ENCODE results near the gene ATP6V1E1. TPM values are rescaled to one million over a fixed set of nuclear protein-coding genes. Genes with fewer than 3 reads are reported as not detected.
"Not testable (repeated sequence)": the region's sequence is repeated elsewhere in the genome, so short reads cannot be mapped to it uniquely, and the experiment has no call there.

The ATP6V1E1 gene
- total RNA-seq, 6 donors from 2014 or later, result 63.5 to 153 (median 130) TPM

DNA sequence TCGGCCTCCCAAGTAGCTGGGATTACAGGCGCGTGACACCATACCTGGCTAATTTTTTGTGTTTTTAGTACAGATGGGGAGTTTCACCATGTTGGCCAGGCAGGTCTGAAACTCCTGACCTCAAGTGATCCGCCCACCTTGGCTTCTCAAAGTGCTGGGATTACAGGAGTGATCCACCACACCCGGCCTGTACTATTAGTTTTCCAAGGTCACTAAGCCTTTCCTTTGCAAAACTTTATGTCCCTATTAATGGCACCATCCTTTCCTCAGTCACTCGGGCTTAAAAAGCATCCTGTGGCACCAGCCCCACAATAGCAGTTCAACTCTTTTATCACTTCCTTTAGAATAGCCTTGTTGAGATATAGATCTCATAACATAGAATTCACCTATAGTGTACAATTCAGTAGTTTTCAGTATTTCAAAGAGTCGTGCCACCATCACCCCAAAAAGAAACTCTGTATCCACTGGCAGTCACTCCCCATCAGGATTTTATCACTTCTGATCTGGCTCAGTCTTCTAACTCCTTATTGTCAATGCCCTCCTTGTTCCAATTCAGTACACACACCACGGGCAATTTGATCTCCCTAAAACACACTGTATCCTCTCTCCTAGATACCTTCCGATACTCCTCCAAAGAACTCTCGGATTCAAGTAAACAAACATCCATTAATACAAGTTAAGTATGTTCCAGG, 9.1 kb upstream of the ATP6V1E1 start:
- WGBS, 2 donors, result 49 to 52% methylated on average over 10 of the region's 10 CpGs
- no peak for TF ChIP-seq POLR2A (IDR thresholded peaks at IDR 0.05)
- TF ChIP-seq, protein P1, sequence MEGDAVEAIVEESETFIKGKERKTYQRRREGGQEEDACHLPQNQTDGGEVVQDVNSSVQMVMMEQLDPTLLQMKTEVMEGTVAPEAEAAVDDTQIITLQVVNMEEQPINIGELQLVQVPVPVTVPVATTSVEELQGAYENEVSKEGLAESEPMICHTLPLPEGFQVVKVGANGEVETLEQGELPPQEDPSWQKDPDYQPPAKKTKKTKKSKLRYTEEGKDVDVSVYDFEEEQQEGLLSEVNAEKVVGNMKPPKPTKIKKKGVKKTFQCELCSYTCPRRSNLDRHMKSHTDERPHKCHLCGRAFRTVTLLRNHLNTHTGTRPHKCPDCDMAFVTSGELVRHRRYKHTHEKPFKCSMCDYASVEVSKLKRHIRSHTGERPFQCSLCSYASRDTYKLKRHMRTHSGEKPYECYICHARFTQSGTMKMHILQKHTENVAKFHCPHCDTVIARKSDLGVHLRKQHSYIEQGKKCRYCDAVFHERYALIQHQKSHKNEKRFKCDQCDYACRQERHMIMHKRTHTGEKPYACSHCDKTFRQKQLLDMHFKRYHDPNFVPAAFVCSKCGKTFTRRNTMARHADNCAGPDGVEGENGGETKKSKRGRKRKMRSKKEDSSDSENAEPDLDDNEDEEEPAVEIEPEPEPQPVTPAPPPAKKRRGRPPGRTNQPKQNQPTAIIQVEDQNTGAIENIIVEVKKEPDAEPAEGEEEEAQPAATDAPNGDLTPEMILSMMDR (IDR thresholded peaks at IDR 0.05), result no peak
- no peak for TF ChIP-seq EP300 (IDR thresholded peaks at IDR 0.05)
- TF ChIP-seq POLR2AphosphoS5 (IDR thresholded peaks at IDR 0.05), result no peak
- no peaks in the 10 kb centered on the region for H3K27me3 ChIP-seq
- DNase-seq (no peak), ATAC-seq (ENCODE audit: low FRiP score in 2 of 2) (no peak)
- peak overlapping the region; percentile 48 to 70 (median 59) for H3K4me3 ChIP-seq
- no peaks in the 10 kb centered on the region for H3K9me3 ChIP-seq
- peaks cover 0 to 6% (median 0%) of the 10 kb centered on the region in 4 donors for H3K36me3 ChIP-seq
- H3K4me1 ChIP-seq, result peaks cover 6 to 26% (median 17%) of the 10 kb centered on the region in 4 donors
- H3K27ac ChIP-seq, result peak overlapping the region; percentile 96 to 99 (median 98)

DNA sequence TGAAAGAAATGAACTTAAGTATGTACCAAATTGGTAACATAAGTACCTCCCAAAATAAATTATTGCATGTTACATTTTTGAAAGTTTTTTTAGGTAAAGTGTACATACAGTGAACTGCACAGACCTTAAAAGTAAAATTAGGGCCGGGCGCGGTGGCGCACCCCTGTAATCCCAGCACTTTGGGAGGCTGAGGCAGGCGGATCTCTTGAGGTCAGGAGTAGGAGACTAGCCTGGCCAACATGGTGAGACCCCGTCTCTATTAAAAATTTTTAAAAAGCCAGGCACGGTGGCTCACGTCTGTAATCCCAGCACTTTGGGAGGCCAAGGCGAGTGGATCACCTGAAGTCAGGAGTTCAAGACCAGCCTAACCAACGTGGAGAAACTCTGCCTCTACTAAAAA, 8.3 kb upstream of the ATP6V1E1 start:
- Histone ChIP-seq H3K4me1 (peaks cover 6 to 25% (median 17%) of the 10 kb centered on the region in 4 donors), H3K27ac (peak overlapping the region in 1 of 4 donors; percentile 98)
- H3K27me3 ChIP-seq; H3K4me3 ChIP-seq; H3K36me3 ChIP-seq; DNase-seq; H3K9me3 ChIP-seq; ATAC-seq (ENCODE audit: low FRiP score in 2 of 2): not testable (repeated sequence)
- 82 to 92% methylated on average over 10 of the region's 10 CpGs for WGBS, 2 donors

DNA sequence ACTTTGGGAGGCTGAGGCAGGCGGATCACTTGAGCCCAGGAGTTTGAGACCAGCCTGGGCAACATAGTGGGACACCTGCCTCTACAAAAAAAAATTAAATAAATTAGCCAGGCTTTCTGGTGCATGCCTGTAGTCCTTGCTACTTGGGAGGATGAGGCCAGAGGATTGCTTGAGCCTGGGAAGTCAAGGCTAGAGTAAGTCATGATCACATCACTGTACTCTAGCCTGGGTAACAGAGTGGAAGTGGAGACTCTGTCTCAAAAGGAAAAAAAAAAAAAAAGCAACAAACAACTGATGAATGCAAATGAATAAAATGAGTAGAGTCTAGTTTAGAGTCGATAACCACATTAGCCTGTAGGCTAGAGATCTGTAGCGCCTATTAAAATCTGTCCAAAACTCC, 6.1 kb upstream of the ATP6V1E1 start:
- Histone ChIP-seq H3K27ac (no peak overlapping the region), H3K36me3 (no peaks in the 10 kb centered on the region), H3K9me3 (no peaks in the 10 kb centered on the region), H3K4me3 (no peak overlapping the region), H3K27me3 (no peaks in the 10 kb centered on the region), H3K4me1 (peaks cover 1 to 13% (median 9%) of the 10 kb centered on the region in 4 donors)
- DNase-seq (no peak), ATAC-seq (ENCODE audit: low FRiP score in 2 of 2) (no peak)
- 91 to 93% methylated on average over 3 of the region's 3 CpGs for WGBS, 2 donors
- TF ChIP-seq EP300 (IDR thresholded peaks at IDR 0.05) (no peak), POLR2A (IDR thresholded peaks at IDR 0.05) (no peak), POLR2AphosphoS5 (IDR thresholded peaks at IDR 0.05) (no peak)
- TF ChIP-seq, protein P1 (IDR thresholded peaks at IDR 0.05), result no peak

DNA sequence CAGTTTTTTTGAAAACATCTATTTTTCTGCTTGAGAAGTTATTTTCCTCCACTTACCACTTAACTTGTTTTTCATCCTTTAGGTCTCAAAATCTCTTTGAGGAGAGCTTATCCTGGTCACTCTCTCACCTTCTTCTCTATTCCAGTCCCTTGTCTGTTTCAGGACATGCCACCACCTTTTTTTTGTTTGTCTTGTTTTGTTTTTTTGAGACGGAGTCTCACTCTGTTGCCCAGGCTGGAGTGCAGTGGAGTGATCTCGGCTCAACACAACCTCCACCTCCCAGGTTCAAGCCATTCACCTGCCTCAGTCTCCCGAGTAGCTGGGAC, 5.4 kb upstream of the ATP6V1E1 start:
- no peak overlapping the region for H3K4me3 ChIP-seq
- H3K27ac ChIP-seq, result no peak overlapping the region
- H3K36me3 ChIP-seq, result no peaks in the 10 kb centered on the region
- no peak for DNase-seq
- no peaks in the 10 kb centered on the region for H3K9me3 ChIP-seq
- H3K4me1 ChIP-seq, result peaks cover 4 to 14% (median 11%) of the 10 kb centered on the region in 4 donors
- no peak for ATAC-seq (ENCODE audit: low FRiP score in 2 of 2)
- TF ChIP-seq POLR2AphosphoS5 (IDR thresholded peaks at IDR 0.05) (no peak), POLR2A (IDR thresholded peaks at IDR 0.05) (no peak), EP300 (IDR thresholded peaks at IDR 0.05) (no peak)
- TF ChIP-seq, protein P1 (IDR thresholded peaks at IDR 0.05), result no peak
- no peaks in the 10 kb centered on the region for H3K27me3 ChIP-seq
- 87 to 94% methylated on average over 3 of the region's 3 CpGs for WGBS, 2 donors

DNA sequence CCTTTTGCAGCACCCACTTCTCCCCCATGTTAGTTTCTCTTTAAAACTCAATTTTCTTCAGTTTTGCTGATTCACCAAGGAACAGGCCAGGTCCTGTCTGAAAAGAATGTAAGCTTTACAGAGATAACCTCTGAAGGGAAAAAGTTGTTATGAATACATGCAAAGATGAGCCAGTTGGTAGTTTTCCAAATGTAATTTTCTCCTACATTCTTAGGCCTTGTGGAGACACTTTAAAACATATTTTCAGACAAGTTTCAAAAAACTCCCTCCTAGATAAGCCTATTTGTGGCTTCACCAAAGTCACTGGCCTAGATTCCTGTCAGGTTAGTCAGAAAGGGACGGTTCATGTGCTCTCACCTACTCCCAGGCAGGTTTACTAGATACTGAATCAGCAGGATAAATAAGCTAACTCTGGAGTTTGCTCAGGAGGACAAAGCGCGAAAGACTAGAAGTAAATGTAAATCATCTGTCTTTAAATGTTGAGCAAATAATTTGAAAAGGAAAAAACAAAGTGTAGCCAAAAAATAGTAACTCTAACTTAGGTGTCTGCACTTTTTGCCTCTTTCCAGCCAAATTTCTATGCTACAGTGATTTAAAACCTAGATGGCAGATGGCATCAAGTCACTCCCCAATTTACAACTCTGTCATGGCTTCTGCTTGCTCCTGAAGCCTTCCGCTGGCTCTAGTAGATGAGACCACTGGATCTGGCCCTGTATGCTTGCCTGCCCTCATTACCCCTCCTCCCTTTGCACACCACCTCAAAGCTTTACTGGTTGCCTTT, 4.9 kb upstream of the ATP6V1E1 start:
- no peak for DNase-seq
- H3K9me3 ChIP-seq, result no peaks in the 10 kb centered on the region
- H3K27ac ChIP-seq, result no peak overlapping the region
- WGBS, 2 donors, result 84 to 87% methylated on average over 4 of the region's 4 CpGs
- H3K27me3 ChIP-seq, result no peaks in the 10 kb centered on the region
- H3K36me3 ChIP-seq, result no peaks in the 10 kb centered on the region
- H3K4me3 ChIP-seq, result no peak overlapping the region
- H3K4me1 ChIP-seq, result peaks cover 4 to 14% (median 11%) of the 10 kb centered on the region in 4 donors
- ATAC-seq (ENCODE audit: low FRiP score in 2 of 2), result no peak
- TF ChIP-seq, protein P1 (IDR thresholded peaks at IDR 0.05), result no peak
- TF ChIP-seq POLR2AphosphoS5 (IDR thresholded peaks at IDR 0.05) (no peak), POLR2A (IDR thresholded peaks at IDR 0.05) (no peak), EP300 (IDR thresholded peaks at IDR 0.05) (no peak)
